ENCODE data around the gene NLGN1. TPM values are rescaled to one million over a fixed set of nuclear protein-coding genes. Genes with fewer than 3 reads are reported as not detected.
A peak's percentile ranks its signal among the peaks of the same experiment; 100 is the strongest.

The NLGN1 gene
- total and polyA plus RNA-seq, 2 of the 13 experiments (the other 11 are each of a cell fraction or from before 2014, with no cell fraction given), result not detected

DNA sequence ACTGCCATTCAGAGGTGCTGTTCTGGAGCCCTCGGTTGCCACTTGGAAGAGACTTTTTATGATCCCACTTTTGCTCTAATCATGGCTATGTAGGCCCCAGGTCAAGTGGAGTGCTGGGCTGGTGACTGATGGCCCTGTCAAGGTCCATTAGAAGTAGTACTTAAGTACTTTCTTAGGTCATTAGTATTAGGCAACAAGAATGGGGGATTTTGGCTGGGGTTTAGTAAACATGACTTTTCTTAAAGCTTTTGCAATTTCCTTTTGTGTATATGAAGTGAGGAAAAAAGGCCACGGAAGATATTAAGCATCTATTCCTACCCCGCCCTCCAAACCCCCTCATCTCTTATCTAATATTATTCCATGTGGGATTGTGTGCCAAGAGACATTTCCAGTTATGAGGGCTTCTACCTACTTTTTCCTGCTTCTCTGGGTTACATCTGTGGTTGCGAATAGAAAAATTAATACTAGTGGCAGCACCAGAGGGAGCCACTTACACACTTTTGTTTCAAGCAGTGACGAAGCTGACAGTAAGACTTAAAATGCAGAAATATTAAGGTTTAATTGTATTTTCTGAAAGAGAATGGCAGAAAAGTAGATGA lies 13.9 kb downstream of the NLGN1 start (continued):
- TF ChIP-seq, protein P1, sequence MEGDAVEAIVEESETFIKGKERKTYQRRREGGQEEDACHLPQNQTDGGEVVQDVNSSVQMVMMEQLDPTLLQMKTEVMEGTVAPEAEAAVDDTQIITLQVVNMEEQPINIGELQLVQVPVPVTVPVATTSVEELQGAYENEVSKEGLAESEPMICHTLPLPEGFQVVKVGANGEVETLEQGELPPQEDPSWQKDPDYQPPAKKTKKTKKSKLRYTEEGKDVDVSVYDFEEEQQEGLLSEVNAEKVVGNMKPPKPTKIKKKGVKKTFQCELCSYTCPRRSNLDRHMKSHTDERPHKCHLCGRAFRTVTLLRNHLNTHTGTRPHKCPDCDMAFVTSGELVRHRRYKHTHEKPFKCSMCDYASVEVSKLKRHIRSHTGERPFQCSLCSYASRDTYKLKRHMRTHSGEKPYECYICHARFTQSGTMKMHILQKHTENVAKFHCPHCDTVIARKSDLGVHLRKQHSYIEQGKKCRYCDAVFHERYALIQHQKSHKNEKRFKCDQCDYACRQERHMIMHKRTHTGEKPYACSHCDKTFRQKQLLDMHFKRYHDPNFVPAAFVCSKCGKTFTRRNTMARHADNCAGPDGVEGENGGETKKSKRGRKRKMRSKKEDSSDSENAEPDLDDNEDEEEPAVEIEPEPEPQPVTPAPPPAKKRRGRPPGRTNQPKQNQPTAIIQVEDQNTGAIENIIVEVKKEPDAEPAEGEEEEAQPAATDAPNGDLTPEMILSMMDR (CRISPR knock-in tag; IDR thresholded peaks at IDR 0.05), result peak; percentile 29; the same call in 1 of the 2 replicates
- TF ChIP-seq, protein P2, sequence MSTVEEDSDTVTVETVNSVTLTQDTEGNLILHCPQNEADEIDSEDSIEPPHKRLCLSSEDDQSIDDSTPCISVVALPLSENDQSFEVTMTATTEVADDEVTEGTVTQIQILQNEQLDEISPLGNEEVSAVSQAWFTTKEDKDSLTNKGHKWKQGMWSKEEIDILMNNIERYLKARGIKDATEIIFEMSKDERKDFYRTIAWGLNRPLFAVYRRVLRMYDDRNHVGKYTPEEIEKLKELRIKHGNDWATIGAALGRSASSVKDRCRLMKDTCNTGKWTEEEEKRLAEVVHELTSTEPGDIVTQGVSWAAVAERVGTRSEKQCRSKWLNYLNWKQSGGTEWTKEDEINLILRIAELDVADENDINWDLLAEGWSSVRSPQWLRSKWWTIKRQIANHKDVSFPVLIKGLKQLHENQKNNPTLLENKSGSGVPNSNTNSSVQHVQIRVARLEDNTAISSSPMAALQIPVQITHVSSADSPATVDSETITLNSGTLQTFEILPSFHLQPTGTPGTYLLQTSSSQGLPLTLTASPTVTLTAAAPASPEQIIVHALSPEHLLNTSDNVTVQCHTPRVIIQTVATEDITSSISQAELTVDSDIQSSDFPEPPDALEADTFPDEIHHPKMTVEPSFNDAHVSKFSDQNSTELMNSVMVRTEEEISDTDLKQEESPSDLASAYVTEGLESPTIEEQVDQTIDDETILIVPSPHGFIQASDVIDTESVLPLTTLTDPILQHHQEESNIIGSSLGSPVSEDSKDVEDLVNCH (CRISPR knock-in tag; IDR thresholded peaks at IDR 0.05), result no peak
- no peak for TF ChIP-seq ZMYM2 (CRISPR knock-in tag; IDR thresholded peaks at IDR 0.05)
- TF ChIP-seq ATRX (CRISPR knock-in tag; IDR thresholded peaks at IDR 0.05; ENCODE audit: borderline replicate concordance), result no peak
- no peak for TF ChIP-seq THAP8 (CRISPR knock-in tag; IDR thresholded peaks at IDR 0.05; ENCODE audit: borderline replicate concordance)

DNA sequence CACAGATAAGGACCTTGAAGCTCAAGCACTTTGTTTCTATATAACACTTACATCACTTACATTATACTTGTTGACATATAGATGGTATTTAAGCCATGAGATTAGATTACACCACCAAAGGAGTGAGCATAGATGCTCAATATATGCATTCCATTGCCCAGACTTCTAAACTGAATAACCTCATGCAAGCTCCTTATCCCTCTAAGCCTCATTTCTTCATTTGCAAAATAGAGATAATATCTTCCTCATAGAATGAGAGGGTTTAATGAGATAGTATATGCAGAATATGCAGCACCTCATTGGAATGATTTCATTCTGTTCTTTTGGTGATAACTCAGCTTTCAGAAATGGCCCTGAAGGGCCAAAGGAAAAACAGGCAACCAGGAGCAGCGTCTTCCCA lies 18.5 kb downstream of the NLGN1 start:
- Histone ChIP-seq H3K4me1 (ENCODE audit: insufficient read depth, low read length) (no peaks in the 10 kb centered on the region), H3K9ac (ENCODE audit: insufficient read depth, low read depth, low read length) (no peak overlapping the region), H3K36me3 (replicated peaks in 1 of 2; ENCODE audit: control insufficient read depth in 1 of 2, insufficient read depth in 2 of 2, low read length in 2 of 2) (no peaks in the 10 kb centered on the region), H3K4me3 (replicated peaks in 1 of 3; ENCODE audit: insufficient read depth in 1 of 3, low read depth in 2 of 3, low read length in 3 of 3) (no peak overlapping the region), H3K79me2 (ENCODE audit: insufficient read depth, low read length) (no peaks in the 10 kb centered on the region), H3K27ac (ENCODE audit: extremely low read length, insufficient read depth, low read length) (no peak overlapping the region), H3K27me3 (ENCODE audit: control insufficient read depth in 1 of 2, insufficient read depth in 2 of 2, low read length in 2 of 2) (no peaks in the 10 kb centered on the region), H4K20me1 (ENCODE audit: insufficient read depth, low read length) (no peaks in the 10 kb centered on the region), H2AFZ (ENCODE audit: low read length) (no peak overlapping the region), H3K9me3 (ENCODE audit: low read length) (no peaks in the 10 kb centered on the region), H3K4me2 (ENCODE audit: low read depth, low read length) (no peak overlapping the region)
- WGBS (ENCODE audit: low lambda C conversion rate), result 0% methylated on average over 1 of the region's 1 CpG
- in situ Hi-C loops (cut with HindIII; ENCODE audit: extremely low pct_ligation_motif_present, low pct_unique_long_range_greater_than_20kb) (no loop called here), intact Hi-C loops (cut with micrococcal nuclease; ENCODE audit: unreplicated experiment) (no loop called here)
- DNase-seq (ENCODE audit: low spot score), result no peak
- FAIRE-seq, result no peak
- no TSS peak for BruUV-seq (replicated peaks)
- POLR2A ChIA-PET, result no interaction called here
- CTCF ChIA-PET (ENCODE audit: low intra/inter-chr PET ratio, low total read pairs), result no interaction called here
- no peak for ATAC-seq
- no peak for TF ChIP-seq PHB2 (IDR thresholded peaks at IDR 0.05; ENCODE audit: partially characterized antibody)
- no peak for TF ChIP-seq ZNF672 (CRISPR knock-in tag; IDR thresholded peaks at IDR 0.05)
- no peak for TF ChIP-seq BRCA1 (CRISPR knock-in tag; IDR thresholded peaks at IDR 0.05)
- no peak for TF ChIP-seq ATF1 (CRISPR knock-in tag; IDR thresholded peaks at IDR 0.05)
- TF ChIP-seq PCBP2 (optimal IDR thresholded peaks at IDR 0.05; ENCODE audit: low read depth, low read length, poor library complexity, severe bottlenecking), result no peak
- no peak for TF ChIP-seq ZNF451 (CRISPR knock-in tag; IDR thresholded peaks at IDR 0.05)
- no peak for TF ChIP-seq PLRG1 (conservative IDR thresholded peaks at IDR 0.05)
- no peak for TF ChIP-seq KAT2B (IDR thresholded peaks at IDR 0.05; ENCODE audit: borderline replicate concordance, low read depth, low read length)
